CD14-positive monocyte (primary cell): ENCODE measurements around the gene CCL18. TPM values are rescaled to one million over a fixed set of nuclear protein-coding genes. Genes with fewer than 3 reads are reported as not detected.
A peak's percentile ranks its signal among the peaks of the same experiment; 100 is the strongest.

Source experiments
- DNase-seq, 3 donors: peaks; one replicate each; pipeline ENCODE4 v3.0.0-alpha.2; 2011 to 2022
- H2AFZ ChIP-seq: 2 replicates; pipeline ENCODE4 v1.6.0; 2012; ENCODE audit warnings: mild to moderate bottlenecking, low read depth, low read length, inconsistent platforms; ENCODE audit not compliant: insufficient read depth, poor library complexity, severe bottlenecking
- H3K27ac ChIP-seq, 2 donors: 1 replicate in 1 of 2; 2 replicates in 1 of 2; pipeline ENCODE4 v1.5.1; 2012 to 2013; ENCODE audit warnings: low read length in 2 of 2, control low read depth in 1 of 2, inconsistent platforms in 1 of 2, low read depth in 1 of 2, mild to moderate bottlenecking in 1 of 2
- H3K27me3 ChIP-seq, 2 donors: one replicate each; pipeline versions ENCODE4 v1.6.0 to v1.6.1; 2011 to 2013; ENCODE audit warnings: low read length in 2 of 2; ENCODE audit not compliant: control insufficient read depth in 2 of 2, insufficient read depth in 2 of 2
- H3K36me3 ChIP-seq, 2 donors: replicated peaks in 1 of 2; 1 replicate in 1 of 2; 2 replicates in 1 of 2; pipeline versions ENCODE4 v1.5.1 to v1.6.1; 2012 to 2013; ENCODE audit warnings: low read length in 2 of 2, control low read depth in 1 of 2, inconsistent platforms in 1 of 2, mild to moderate bottlenecking in 1 of 2; ENCODE audit not compliant: insufficient read depth in 2 of 2, control insufficient read depth in 1 of 2
- H3K4me1 ChIP-seq, 2 donors: 1 replicate in 1 of 2; 2 replicates in 1 of 2; pipeline versions ENCODE4 v1.5.1 to v1.6.1; 2012 to 2013; ENCODE audit warnings: low read length in 2 of 2, control low read depth in 1 of 2, inconsistent platforms in 1 of 2, mild to moderate bottlenecking in 1 of 2, moderate library complexity in 1 of 2; ENCODE audit not compliant: insufficient read depth in 2 of 2, control insufficient read depth in 1 of 2
- H3K4me2 ChIP-seq: replicated peaks from 2 replicates; pipeline ENCODE3; 2012; ENCODE audit warnings: low read length, moderate library complexity, mild to moderate bottlenecking; ENCODE audit not compliant: poor library complexity, severe bottlenecking; ENCODE audit errors: extremely low read depth
- H3K4me3 ChIP-seq, 3 experiments: fragments of 200-600 bp in 1 of 3; sonication (generic) in 1 of 3; replicated peaks in 1 of 3; 1 replicate in 2 of 3; 2 replicates in 1 of 3; pipeline ENCODE4 v1.5.1; 2011 to 2013; ENCODE audit warnings: low read length in 3 of 3, mild to moderate bottlenecking in 3 of 3, control low read depth in 2 of 3, low read depth in 2 of 3, inconsistent platforms in 1 of 3, moderate library complexity in 1 of 3
- H3K79me2 ChIP-seq: 2 replicates; pipeline ENCODE4 v1.6.0; 2012; ENCODE audit warnings: mild to moderate bottlenecking, control low read depth, inconsistent platforms, low read length, moderate library complexity; ENCODE audit not compliant: insufficient read depth
- H3K9ac ChIP-seq: 2 replicates; pipeline ENCODE4 v1.6.0; 2017; ENCODE audit warnings: low read length, mild to moderate bottlenecking; ENCODE audit not compliant: insufficient read depth, poor library complexity, severe bottlenecking
- H3K9me3 ChIP-seq, 2 donors: replicated peaks in 1 of 2; 1 replicate in 1 of 2; 2 replicates in 1 of 2; pipeline versions ENCODE4 v1.5.1 to v1.6.1; 2012 to 2013; ENCODE audit warnings: low read length in 2 of 2, control low read depth in 1 of 2; ENCODE audit not compliant: control insufficient read depth in 1 of 2, insufficient read depth in 1 of 2
- H4K20me1 ChIP-seq: 2 replicates; pipeline ENCODE4 v1.6.0; 2012; ENCODE audit warnings: mild to moderate bottlenecking, low read length, control low read depth, moderate library complexity; ENCODE audit not compliant: insufficient read depth
- H3K27ac Mint-ChIP-seq, 7 donors: one replicate each; pipeline ENCODE4 v1.8.0; 2020; ENCODE audit warnings: mild to moderate bottlenecking in 7 of 7, mixed read lengths in 7 of 7, moderate library complexity in 6 of 7, inconsistent platforms in 2 of 7
- H3K27me3 Mint-ChIP-seq, 3 donors: one replicate each; pipeline ENCODE4 v1.8.0; 2021 to 2022; ENCODE audit warnings: low read depth in 3 of 3, mild to moderate bottlenecking in 3 of 3, mixed read lengths in 3 of 3, moderate library complexity in 3 of 3, inconsistent platforms in 1 of 3
- H3K36me3 Mint-ChIP-seq, 2 donors: one replicate each; pipeline ENCODE4 v1.8.0; 2020; ENCODE audit warnings: mixed read lengths in 2 of 2, inconsistent platforms in 1 of 2, mild to moderate bottlenecking in 1 of 2
- H3K4me1 Mint-ChIP-seq: one replicate; pipeline ENCODE4 v1.8.0; 2020; ENCODE audit warnings: mild to moderate bottlenecking, mixed read lengths
- H3K4me3 Mint-ChIP-seq, 2 donors: one replicate each; pipeline ENCODE4 v1.8.0; 2020; ENCODE audit warnings: mild to moderate bottlenecking in 2 of 2, mixed read lengths in 2 of 2, moderate library complexity in 1 of 2
- H3K9me3 Mint-ChIP-seq, 7 donors: one replicate each; pipeline ENCODE4 v1.8.0; 2020 to 2022; ENCODE audit warnings: mixed read lengths in 7 of 7, mild to moderate bottlenecking in 6 of 7, moderate library complexity in 6 of 7, inconsistent platforms in 2 of 7
- CTCF ChIP-seq: fragments of 200-600 bp; IDR thresholded peaks from one replicate; pipeline ENCODE4 v1.8.0; 2022; ENCODE audit warnings: antibody characterized with exemption, mild to moderate bottlenecking
- WGBS: methylation state at CpG from one replicate; pipeline ENCODE4 v1.1.5; 2013; ENCODE audit warnings: missing lambda C conversion rate; ENCODE audit not compliant: insufficient coverage; 5-methylcytosine and 5-hydroxymethylcytosine counted together
- intact Hi-C, 2 donors: fragments of 100-400 bp; cut with micrococcal nuclease; formaldehyde crosslinking; loops; one replicate each; pipeline versions ENCODE4 v1.15.0 to v1.15.1; 2023
- polyA plus RNA-seq, 3 donors: library from polyadenylated mRNA; depleted of rRNA in 1 of 3; unstranded in 2 of 3; stranded (reverse) in 1 of 3; fragments of 300-500 nt in 2 of 3; fragments of >200 nt in 1 of 3; fragmentation: Illumina TruSeq in 2 of 3; gene quantifications; 1 replicate in 2 of 3; 2 replicates in 1 of 3; pipeline ENCODE4 v1.2.3, GENCODE V29; 2012 to 2021

Gene CCL18
- polyA plus RNA-seq, 3 donors, result not detected

- intact Hi-C loops, result no loop called here
- Histone ChIP-seq H3K9ac (no peak overlapping the region), H3K4me1 (no peaks in the 10 kb centered on the region), H3K9me3 (peaks cover 0 to 4% of the 10 kb centered on the region in 2 donors), H3K27ac (no peak overlapping the region), H3K4me3 (no peak overlapping the region), H2AFZ (no peak overlapping the region), H3K79me2 (no peaks in the 10 kb centered on the region), H3K27me3 (no peaks in the 10 kb centered on the region), H4K20me1 (no peaks in the 10 kb centered on the region), H3K36me3 (no peaks in the 10 kb centered on the region), H3K4me2 (no peak overlapping the region)
- peaks cover 0 to 8% (median 2%) of the 10 kb centered on the region in 3 donors for H3K27me3 Mint-ChIP-seq
- peaks cover 20% of the 10 kb centered on the region for H3K4me1 Mint-ChIP-seq
- no CpG with 5 or more reads among the region's 2 CpGs for WGBS
- H3K4me3 Mint-ChIP-seq, result no peak overlapping the region
- no peak overlapping the region for H3K27ac Mint-ChIP-seq
- no peak for DNase-seq
- no peaks in the 10 kb centered on the region for H3K36me3 Mint-ChIP-seq
- H3K9me3 Mint-ChIP-seq, result peaks cover 9 to 20% (median 15%) of the 10 kb centered on the region in 7 donors
- no peak for TF ChIP-seq CTCF
Measured at GRCh38 chr17:36055171-36055570, 8.9 kb upstream of the CCL18 start.

DNA sequence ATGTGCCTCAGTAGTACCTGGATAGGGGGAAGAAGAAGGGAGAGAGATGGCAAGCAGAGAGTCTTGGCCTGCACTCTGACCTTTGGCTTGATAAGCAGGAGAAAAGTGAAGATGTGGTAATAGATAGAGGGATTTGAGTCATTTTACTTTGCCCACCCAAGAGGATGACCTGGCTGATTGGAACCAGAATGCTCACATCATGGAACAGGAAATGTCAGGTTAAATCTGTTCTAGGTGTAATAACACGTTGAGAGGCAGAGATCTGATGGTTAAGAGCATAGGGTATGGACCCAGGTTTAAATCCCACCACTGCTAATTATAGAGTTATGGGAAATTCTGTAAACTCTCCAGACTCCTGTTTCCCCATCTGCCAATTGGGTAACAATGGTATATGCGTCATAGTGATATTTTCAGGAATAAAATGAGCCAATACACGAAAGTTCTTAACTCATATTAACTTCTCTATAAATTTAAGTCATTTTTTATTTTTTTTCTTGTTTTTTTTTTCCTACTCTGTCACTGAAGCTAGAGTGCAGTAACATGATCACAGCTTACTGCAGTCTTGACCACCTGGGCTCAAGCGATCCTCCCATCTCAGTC, 8.1 kb upstream of the CCL18 start:
- intact Hi-C loops, result no loop called here
- no peak overlapping the region for H3K4me3 Mint-ChIP-seq
- no peak for TF ChIP-seq CTCF
- no peaks in the 10 kb centered on the region for H3K27me3 ChIP-seq
- H3K27ac ChIP-seq, result no peak overlapping the region
- H3K36me3 ChIP-seq, result no peaks in the 10 kb centered on the region
- DNase-seq, result peak in 2 of 3 donors; percentile 7 to 69
- no peak overlapping the region for H3K4me2 ChIP-seq
- peaks cover 0 to 7% (median 2%) of the 10 kb centered on the region in 3 donors for H3K27me3 Mint-ChIP-seq
- H2AFZ ChIP-seq, result no peak overlapping the region
- no peaks in the 10 kb centered on the region for H3K9me3 ChIP-seq
- peak overlapping the region in 2 of 7 donors; percentile 6 to 52 for H3K27ac Mint-ChIP-seq
- WGBS, result no CpG with 5 or more reads among the region's 4 CpGs
- H3K4me3 ChIP-seq, result no peak overlapping the region
- H3K9ac ChIP-seq, result no peak overlapping the region
- peaks cover 20% of the 10 kb centered on the region for H3K4me1 Mint-ChIP-seq
- no peaks in the 10 kb centered on the region for H3K36me3 Mint-ChIP-seq
- H3K79me2 ChIP-seq, result no peaks in the 10 kb centered on the region
- no peaks in the 10 kb centered on the region for H3K4me1 ChIP-seq
- peaks cover 5 to 12% (median 8%) of the 10 kb centered on the region in 7 donors for H3K9me3 Mint-ChIP-seq
- no peaks in the 10 kb centered on the region for H4K20me1 ChIP-seq
